ENCODE results near the gene ARHGDIA. TPM values are rescaled to one million over a fixed set of nuclear protein-coding genes. Genes with fewer than 3 reads are reported as not detected.
A peak's percentile ranks its signal among the peaks of the same experiment; 100 is the strongest.

ARHGDIA gene
- polyA plus RNA-seq, 1 donor, result 203 TPM

- WGBS (ENCODE audit: insufficient coverage, low lambda C conversion rate), result 80% methylated on average over 1 of the region's 31 CpGs
- Histone ChIP-seq H3K4me1 (ENCODE audit: control insufficient read depth, insufficient read depth, low read length) (peaks cover 31% of the 10 kb centered on the region), H3K4me3 (ENCODE audit: low read length) (no peak overlapping the region), H3K36me3 (ENCODE audit: control insufficient read depth, insufficient read depth, low read length) (peaks cover 51% of the 10 kb centered on the region), H3K9me3 (ENCODE audit: control insufficient read depth, low read depth, low read length) (peaks cover 5% of the 10 kb centered on the region), H3K27me3 (ENCODE audit: control insufficient read depth, insufficient read depth, low read length) (no peaks in the 10 kb centered on the region), H3K27ac (ENCODE audit: low read length) (no peak overlapping the region)
- DNase-seq, result no peak
Observed at GRCh38 chr17:81913394-81914102, 42.4 kb upstream of the ARHGDIA start.

DNA sequence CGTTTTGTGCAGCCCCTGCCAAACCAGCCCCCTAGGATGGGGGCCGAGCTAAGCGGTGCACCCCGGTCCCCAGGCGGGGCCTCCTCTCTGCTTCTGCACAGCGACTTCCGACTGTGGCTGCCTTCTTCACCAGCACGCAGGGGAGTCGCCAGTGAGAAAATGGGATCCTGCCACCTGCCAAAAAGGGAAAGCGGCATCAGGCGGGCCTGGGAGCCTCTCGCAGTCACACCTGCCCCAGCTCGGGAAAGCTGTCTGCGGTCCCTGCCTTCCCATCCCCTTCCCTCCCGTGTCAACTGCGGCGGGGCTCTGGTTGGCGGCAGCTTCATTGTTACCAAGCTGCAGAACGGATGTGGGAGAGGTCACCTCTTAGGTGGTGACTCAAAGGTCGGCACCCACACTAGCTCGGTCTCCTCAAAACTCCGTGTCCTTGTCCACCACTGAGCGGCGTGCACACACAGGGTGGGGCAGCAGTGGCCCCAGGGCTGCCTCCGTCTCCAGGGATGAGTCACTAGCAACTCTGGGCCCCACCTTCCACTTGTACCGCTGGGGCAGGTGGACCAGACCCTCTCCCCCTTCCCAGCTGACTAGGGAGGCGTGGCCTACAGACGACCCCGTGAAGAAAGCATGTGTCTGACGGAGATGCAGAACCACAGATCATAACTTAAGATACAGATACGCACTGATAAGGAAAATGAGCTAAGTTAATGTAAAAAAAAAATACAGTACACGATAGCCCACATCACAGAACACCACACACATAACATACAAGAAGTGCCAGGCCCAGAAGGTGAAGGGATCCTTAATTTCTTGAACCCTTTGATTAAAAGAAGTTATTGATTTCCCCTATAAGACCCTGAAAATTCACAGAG, 41.5 kb upstream of the ARHGDIA start:
- Histone ChIP-seq H3K27ac (ENCODE audit: low read length) (no peak overlapping the region), H3K4me1 (ENCODE audit: control insufficient read depth, insufficient read depth, low read length) (peaks cover 26% of the 10 kb centered on the region), H3K27me3 (ENCODE audit: control insufficient read depth, insufficient read depth, low read length) (no peaks in the 10 kb centered on the region), H3K9me3 (ENCODE audit: control insufficient read depth, low read depth, low read length) (peaks cover 5% of the 10 kb centered on the region), H3K36me3 (ENCODE audit: control insufficient read depth, insufficient read depth, low read length) (peaks cover 60% of the 10 kb centered on the region), H3K4me3 (ENCODE audit: low read length) (no peak overlapping the region)
- 100% methylated on average over 1 of the region's 32 CpGs for WGBS (ENCODE audit: insufficient coverage, low lambda C conversion rate)
- no peak for DNase-seq

GRCh38 chr17:81911969-81912368, 40.8 kb upstream of the ARHGDIA start:
- Histone ChIP-seq H3K4me3 (ENCODE audit: low read length) (peak overlapping the region; percentile 17), H3K27ac (ENCODE audit: low read length) (peak overlapping the region; percentile 21), H3K36me3 (ENCODE audit: control insufficient read depth, insufficient read depth, low read length) (peaks cover 67% of the 10 kb centered on the region), H3K9me3 (ENCODE audit: control insufficient read depth, low read depth, low read length) (peaks cover 5% of the 10 kb centered on the region), H3K27me3 (ENCODE audit: control insufficient read depth, insufficient read depth, low read length) (no peaks in the 10 kb centered on the region), H3K4me1 (ENCODE audit: control insufficient read depth, insufficient read depth, low read length) (peaks cover 24% of the 10 kb centered on the region)
- DNase-seq, result no peak
- no CpG with 5 or more reads among the region's 19 CpGs for WGBS (ENCODE audit: insufficient coverage, low lambda C conversion rate)

GRCh38 chr17:81911277-81911961, 40.3 kb upstream of the ARHGDIA start, which contains the start of gene PCYT2:
TSS of gene PCYT2 (minus strand) at chr17:81911399. CDS start at chr17:81911355, 44 bp downstream.
- no peaks in the 10 kb centered on the region for H3K27me3 ChIP-seq (ENCODE audit: control insufficient read depth, insufficient read depth, low read length)
- no CpG with 5 or more reads among the region's 84 CpGs for WGBS (ENCODE audit: insufficient coverage, low lambda C conversion rate)
- peak within 1 kb of the TSS; percentile 91 for H3K4me3 ChIP-seq (ENCODE audit: low read length)
- peak; percentile 91 to 92 for DNase-seq
- H3K27ac ChIP-seq (ENCODE audit: low read length), result peak within 1 kb of the TSS; percentile 98
- H3K4me1 ChIP-seq (ENCODE audit: control insufficient read depth, insufficient read depth, low read length), result peaks cover 19% of the 10 kb centered on the region
- peaks cover 72% of the 10 kb centered on the region for H3K36me3 ChIP-seq (ENCODE audit: control insufficient read depth, insufficient read depth, low read length)
- H3K9me3 ChIP-seq (ENCODE audit: control insufficient read depth, low read depth, low read length), result peaks cover 5% of the 10 kb centered on the region

- DNase-seq, result no peak
- peaks cover 5% of the 10 kb centered on the region for H3K9me3 ChIP-seq (ENCODE audit: control insufficient read depth, low read depth, low read length)
- no peaks in the 10 kb centered on the region for H3K27me3 ChIP-seq (ENCODE audit: control insufficient read depth, insufficient read depth, low read length)
- H3K4me3 ChIP-seq (ENCODE audit: low read length), result peak overlapping the region; percentile 91
- H3K27ac ChIP-seq (ENCODE audit: low read length), result peak overlapping the region; percentile 98
- whole genome bisulfite sequencing (ENCODE audit: insufficient coverage, low lambda C conversion rate), result no CpG with 5 or more reads among the region's 55 CpGs
- peaks cover 15% of the 10 kb centered on the region for H3K4me1 ChIP-seq (ENCODE audit: control insufficient read depth, insufficient read depth, low read length)
- peaks cover 74% of the 10 kb centered on the region for H3K36me3 ChIP-seq (ENCODE audit: control insufficient read depth, insufficient read depth, low read length)
Observed at GRCh38 chr17:81910840-81911276, 39.7 kb upstream of the ARHGDIA start.

DNA sequence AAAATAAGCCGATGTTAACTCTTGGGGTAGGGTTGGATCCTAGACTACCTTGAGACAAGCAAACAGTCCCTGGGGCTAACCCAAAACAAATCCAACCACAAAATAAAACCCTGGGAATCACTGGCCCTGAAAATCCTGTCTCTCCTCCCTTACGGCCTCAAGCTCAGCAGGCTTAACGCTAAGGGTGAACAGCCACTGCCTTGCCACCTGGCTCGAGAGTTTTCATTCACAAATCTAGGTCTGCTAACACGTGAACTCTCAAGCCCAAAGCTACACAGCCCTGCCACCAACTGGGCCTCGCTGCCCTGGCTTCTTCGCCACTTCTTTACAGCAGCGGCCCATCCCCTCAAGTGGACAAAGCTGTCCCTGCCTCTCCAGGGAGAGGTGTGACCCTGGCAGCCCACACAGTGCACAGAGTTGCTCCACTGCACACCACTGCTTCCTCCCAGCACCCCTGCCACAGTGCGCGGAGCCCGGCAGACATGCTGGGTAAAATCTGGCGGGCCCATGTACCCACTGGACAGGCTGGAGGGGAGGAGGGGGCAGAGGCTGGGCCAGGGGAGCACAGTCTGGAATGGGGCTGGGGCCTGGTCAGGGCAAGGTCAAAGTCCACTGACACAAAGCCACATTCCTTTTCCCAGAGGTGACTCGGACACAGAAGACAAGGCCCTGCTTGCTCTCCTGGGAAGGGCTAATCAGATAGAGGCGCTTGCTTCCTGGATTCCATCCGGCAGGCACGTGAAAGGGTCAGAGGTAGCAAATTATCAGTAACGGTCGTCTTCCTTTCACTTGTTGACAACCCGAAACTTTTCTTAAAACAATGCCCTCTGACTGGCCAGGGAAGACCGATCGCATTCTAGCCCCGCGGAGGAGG, 39.1 kb upstream of the ARHGDIA start:
- H3K9me3 ChIP-seq (ENCODE audit: control insufficient read depth, low read depth, low read length), result peaks cover 5% of the 10 kb centered on the region
- peak overlapping the region; percentile 98 for H3K27ac ChIP-seq (ENCODE audit: low read length)
- H3K4me3 ChIP-seq (ENCODE audit: low read length), result peak overlapping the region; percentile 91
- DNase-seq, result peak; percentile 82 to 89
- H3K4me1 ChIP-seq (ENCODE audit: control insufficient read depth, insufficient read depth, low read length), result peaks cover 15% of the 10 kb centered on the region
- peaks cover 74% of the 10 kb centered on the region for H3K36me3 ChIP-seq (ENCODE audit: control insufficient read depth, insufficient read depth, low read length)
- H3K27me3 ChIP-seq (ENCODE audit: control insufficient read depth, insufficient read depth, low read length), result no peaks in the 10 kb centered on the region
- WGBS (ENCODE audit: insufficient coverage, low lambda C conversion rate), result 17% methylated on average over 2 of the region's 23 CpGs

- WGBS (ENCODE audit: insufficient coverage, low lambda C conversion rate), result no CpG with 5 or more reads among the region's 12 CpGs
- no peak overlapping the region for H3K4me3 ChIP-seq (ENCODE audit: low read length)
- H3K4me1 ChIP-seq (ENCODE audit: control insufficient read depth, insufficient read depth, low read length), result peaks cover 15% of the 10 kb centered on the region
- H3K27me3 ChIP-seq (ENCODE audit: control insufficient read depth, insufficient read depth, low read length), result no peaks in the 10 kb centered on the region
- no peak overlapping the region for H3K27ac ChIP-seq (ENCODE audit: low read length)
- H3K9me3 ChIP-seq (ENCODE audit: control insufficient read depth, low read depth, low read length), result peaks cover 5% of the 10 kb centered on the region
- no peak for DNase-seq
- peaks cover 74% of the 10 kb centered on the region for H3K36me3 ChIP-seq (ENCODE audit: control insufficient read depth, insufficient read depth, low read length)
Observed at GRCh38 chr17:81909231-81909630, 38.1 kb upstream of the ARHGDIA start.

DNA sequence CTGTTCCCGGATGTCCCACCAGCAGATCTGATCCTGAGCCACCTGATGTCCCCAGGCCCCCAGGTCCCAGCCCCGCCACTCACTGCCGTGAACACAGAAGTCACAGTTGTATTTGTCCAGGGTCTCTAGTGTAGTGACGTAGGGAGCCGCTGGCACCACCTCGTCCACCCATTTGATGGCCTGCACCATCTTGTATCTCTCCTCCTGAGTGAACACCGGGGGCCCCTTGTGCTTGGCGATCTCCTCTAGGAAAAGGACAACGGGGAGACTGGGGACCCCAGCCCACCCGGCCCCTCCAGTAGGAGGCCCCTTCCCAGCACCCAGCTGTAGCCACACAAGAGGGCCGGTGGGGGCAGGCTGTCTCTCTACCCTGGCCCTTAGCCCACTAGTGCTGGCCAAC, 37.7 kb upstream of the ARHGDIA start:
- no peak for DNase-seq
- no CpG with 5 or more reads among the region's 11 CpGs for WGBS (ENCODE audit: insufficient coverage, low lambda C conversion rate)
- peaks cover 15% of the 10 kb centered on the region for H3K4me1 ChIP-seq (ENCODE audit: control insufficient read depth, insufficient read depth, low read length)
- no peaks in the 10 kb centered on the region for H3K27me3 ChIP-seq (ENCODE audit: control insufficient read depth, insufficient read depth, low read length)
- H3K27ac ChIP-seq (ENCODE audit: low read length), result no peak overlapping the region
- peaks cover 5% of the 10 kb centered on the region for H3K9me3 ChIP-seq (ENCODE audit: control insufficient read depth, low read depth, low read length)
- peaks cover 73% of the 10 kb centered on the region for H3K36me3 ChIP-seq (ENCODE audit: control insufficient read depth, insufficient read depth, low read length)
- no peak overlapping the region for H3K4me3 ChIP-seq (ENCODE audit: low read length)

GRCh38 chr17:81907219-81908145, 36.3 kb upstream of the ARHGDIA start:
- Histone ChIP-seq H3K27ac (ENCODE audit: low read length) (no peak overlapping the region), H3K4me1 (ENCODE audit: control insufficient read depth, insufficient read depth, low read length) (peaks cover 18% of the 10 kb centered on the region), H3K9me3 (ENCODE audit: control insufficient read depth, low read depth, low read length) (peaks cover 10% of the 10 kb centered on the region), H3K36me3 (ENCODE audit: control insufficient read depth, insufficient read depth, low read length) (peaks cover 65% of the 10 kb centered on the region), H3K27me3 (ENCODE audit: control insufficient read depth, insufficient read depth, low read length) (peaks cover 9% of the 10 kb centered on the region), H3K4me3 (ENCODE audit: low read length) (no peak overlapping the region)
- DNase-seq, result no peak
- no CpG with 5 or more reads among the region's 26 CpGs for WGBS (ENCODE audit: insufficient coverage, low lambda C conversion rate)

Data from large intestine (tissue), 3 donors.